SK-N-MC (cell line): ENCODE results near the gene CHST5.

Source experiments
- EZH2 ChIP-seq: fragments of 200-600 bp; sonication (generic); IDR thresholded peaks from one replicate; pipeline ENCODE4 v1.6.1; 2017; ENCODE audit warnings: antibody characterized with exemption
- FOXP2 ChIP-seq: optimal IDR thresholded peaks from 2 replicates; pipeline ENCODE3; 2011; ENCODE audit warnings: mild to moderate bottlenecking, moderate library complexity; ENCODE audit not compliant: insufficient read depth; ENCODE audit errors: extremely low read length, control extremely low read depth

DNA sequence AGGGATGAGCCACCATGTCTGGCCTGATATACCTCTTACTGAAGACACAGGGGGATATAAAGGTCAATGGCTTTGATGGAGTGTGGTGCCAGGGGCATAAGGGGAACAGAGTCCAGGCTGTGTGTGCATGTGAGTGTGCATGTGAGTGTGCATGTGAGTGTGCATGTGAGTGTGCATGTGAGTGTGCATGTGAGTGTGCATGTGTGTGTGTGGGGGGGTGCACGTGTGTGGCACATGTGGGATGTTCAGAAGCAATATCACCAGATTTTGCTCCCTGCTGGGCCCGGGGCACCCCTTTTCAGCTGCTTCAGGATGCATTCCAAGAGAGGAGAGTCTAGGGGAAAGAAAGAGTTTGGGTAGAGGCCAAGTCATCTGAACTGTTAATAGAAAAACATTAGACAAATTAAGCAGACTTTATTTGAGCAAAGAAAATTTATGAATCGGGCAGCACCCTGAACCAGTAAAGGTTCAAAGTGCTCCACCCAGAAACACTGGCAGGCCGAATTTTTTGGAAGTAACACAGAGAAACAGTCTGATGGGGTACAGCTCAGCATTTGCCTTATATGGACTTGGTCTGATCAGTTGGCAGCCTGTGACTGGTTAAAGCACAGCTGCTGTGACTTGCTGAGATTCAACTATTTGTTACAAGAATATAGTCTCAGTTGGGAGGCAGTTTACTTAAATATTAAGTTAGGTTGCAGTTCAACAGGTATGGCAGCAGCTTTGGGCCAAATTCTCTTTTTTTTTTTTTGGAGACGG, 9.7 kb downstream of the CHST5 start:
- TF ChIP-seq FOXP2 (no peak), EZH2 (no peak)
